Hepatocyte (in vitro differentiated cells): ENCODE data around the gene TXNDC17. TPM values are rescaled to one million over a fixed set of nuclear protein-coding genes. Genes with fewer than 3 reads are reported as not detected.

Experiments
- DNase-seq: peaks from one replicate; pipeline ENCODE4 v3.0.0-alpha.2; 2016; ENCODE audit warnings: low spot score
- H2AFZ ChIP-seq: fragments of 200-600 bp; sonication (generic); 2 replicates; pipeline ENCODE4 v1.6.0; 2016; ENCODE audit warnings: antibody characterized with exemption, mild to moderate bottlenecking
- H3K27ac ChIP-seq: fragments of 200-600 bp; sonication (generic); 2 replicates; pipeline ENCODE4 v1.5.1; 2016; ENCODE audit warnings: mild to moderate bottlenecking
- H3K27me3 ChIP-seq: fragments of 200-600 bp; sonication (generic); 2 replicates; pipeline ENCODE4 v1.6.1; 2016
- H3K36me3 ChIP-seq: fragments of 200-600 bp; sonication (generic); replicated peaks from 2 replicates; pipeline ENCODE4 v1.5.1; 2016; ENCODE audit warnings: low read depth; ENCODE audit not compliant: insufficient read depth
- H3K4me1 ChIP-seq: fragments of 200-600 bp; sonication (generic); 2 replicates; pipeline ENCODE4 v1.5.1; 2016; ENCODE audit warnings: mild to moderate bottlenecking, moderate library complexity; ENCODE audit not compliant: insufficient read depth
- H3K4me2 ChIP-seq: fragments of 200-600 bp; sonication (generic); 2 replicates; pipeline ENCODE4 v1.6.0; 2016
- H3K4me3 ChIP-seq: fragments of 200-600 bp; sonication (generic); 2 replicates; pipeline ENCODE4 v1.5.1; 2016; ENCODE audit warnings: mild to moderate bottlenecking
- H3K79me2 ChIP-seq: fragments of 200-600 bp; sonication (generic); 2 replicates; pipeline ENCODE4 v1.6.0; 2017; ENCODE audit warnings: mild to moderate bottlenecking
- H3K9me2 ChIP-seq: fragments of 200-600 bp; sonication (generic); replicated peaks from 2 replicates; pipeline ENCODE4 v1.6.0; 2017; ENCODE audit warnings: mild to moderate bottlenecking; ENCODE audit not compliant: insufficient read depth
- H3K9me3 ChIP-seq: fragments of 200-600 bp; sonication (generic); 2 replicates; pipeline ENCODE4 v1.5.1; 2016; ENCODE audit warnings: low read depth, mild to moderate bottlenecking
- H4K20me1 ChIP-seq: fragments of 200-600 bp; sonication (generic); 2 replicates; pipeline ENCODE4 v1.6.0; 2016; ENCODE audit warnings: mild to moderate bottlenecking; ENCODE audit not compliant: insufficient read depth, poor library complexity, severe bottlenecking
- CTCF ChIP-seq: fragments of 200-600 bp; sonication (generic); IDR thresholded peaks from 2 replicates; pipeline ENCODE4 v1.5.1; 2016; ENCODE audit warnings: antibody characterized with exemption, mild to moderate bottlenecking; ENCODE audit not compliant: poor library complexity
- EZH2 ChIP-seq: fragments of 200-600 bp; sonication (generic); IDR thresholded peaks from 2 replicates; pipeline ENCODE4 v1.6.1; 2016; ENCODE audit warnings: antibody characterized with exemption, mild to moderate bottlenecking, borderline replicate concordance
- EZH2phosphoT487 ChIP-seq: fragments of 200-600 bp; sonication (generic); IDR thresholded peaks from one replicate; pipeline ENCODE4 v1.6.1; 2018; ENCODE audit warnings: antibody characterized with exemption, mild to moderate bottlenecking, low read depth, moderate library complexity; ENCODE audit not compliant: unreplicated experiment, severe bottlenecking
- WGBS: methylation state at CpG from one replicate; pipeline ENCODE4 v1.1.6; 2016; ENCODE audit warnings: low lambda C conversion rate; ENCODE audit errors: missing lambda C conversion rate; 5-methylcytosine and 5-hydroxymethylcytosine counted together
- polyA plus RNA-seq: library from polyadenylated mRNA; unstranded; fragments of >200 nt; fragmentation: Nextera tagmentation; extraction: Ambion mirVana; gene quantifications from 2 replicates; pipeline ENCODE4 v1.2.1, GENCODE V29; 2016
- total RNA-seq: library from RNA; depleted of rRNA; stranded (reverse); fragments of >200 nt; gene quantifications from 2 replicates; pipeline ENCODE4 v1.2.3, GENCODE V29; 2014

The TXNDC17 gene
- total and polyA plus RNA-seq, 2 experiments from 2014 or later, result 106 to 406 TPM

GRCh38 chr17:6684460-6684783 is 43.6 kb downstream of the TXNDC17 start:
- Histone ChIP-seq H3K36me3 (no peaks in the 10 kb centered on the region), H3K4me1 (peaks cover 3% of the 10 kb centered on the region), H3K79me2 (no peaks in the 10 kb centered on the region), H3K9me2 (no peaks in the 10 kb centered on the region), H3K4me3 (no peak overlapping the region), H3K4me2 (no peak overlapping the region), H3K9me3 (no peaks in the 10 kb centered on the region), H3K27me3 (no peaks in the 10 kb centered on the region), H2AFZ (no peak overlapping the region), H3K27ac (no peak overlapping the region), H4K20me1 (no peaks in the 10 kb centered on the region)
- 55% methylated on average over 7 of the region's 7 CpGs for WGBS
- TF ChIP-seq CTCF (no peak), EZH2phosphoT487 (no peak), EZH2 (no peak)
- no peak for DNase-seq

GRCh38 chr17:6684881-6685767 is 44.3 kb downstream of the TXNDC17 start:
- no peaks in the 10 kb centered on the region for H3K79me2 ChIP-seq

GRCh38 chr17:6686026-6686425 is 45.2 kb downstream of the TXNDC17 start:
- Histone ChIP-seq H2AFZ (no peak overlapping the region), H4K20me1 (no peaks in the 10 kb centered on the region), H3K4me2 (no peak overlapping the region), H3K36me3 (no peaks in the 10 kb centered on the region), H3K27me3 (no peaks in the 10 kb centered on the region), H3K79me2 (no peaks in the 10 kb centered on the region), H3K9me3 (no peaks in the 10 kb centered on the region), H3K4me3 (no peak overlapping the region), H3K27ac (no peak overlapping the region), H3K4me1 (peaks cover 5% of the 10 kb centered on the region), H3K9me2 (no peaks in the 10 kb centered on the region)
- 89% methylated on average over 4 of the region's 4 CpGs for WGBS
- no peak for DNase-seq
- TF ChIP-seq CTCF, result no peak
- TF ChIP-seq EZH2phosphoT487, result no peak
- TF ChIP-seq EZH2, result no peak

More at GRCh38 chr17:6684881-6685767, 44.3 kb downstream of the TXNDC17 start:
- Histone ChIP-seq H3K27ac (no peak overlapping the region), H3K4me1 (peaks cover 3% of the 10 kb centered on the region), H3K9me2 (no peaks in the 10 kb centered on the region), H3K27me3 (no peaks in the 10 kb centered on the region), H3K9me3 (no peaks in the 10 kb centered on the region), H3K4me2 (no peak overlapping the region), H2AFZ (no peak overlapping the region), H4K20me1 (no peaks in the 10 kb centered on the region), H3K4me3 (no peak overlapping the region), H3K36me3 (no peaks in the 10 kb centered on the region)
- TF ChIP-seq EZH2 (no peak), CTCF (no peak), EZH2phosphoT487 (no peak)
- DNase-seq, result no peak
- 80% methylated on average over 14 of the region's 14 CpGs for WGBS
